Trophoblast cell (in vitro differentiated cells and primary cell): ENCODE data around the gene CELA2B.
"Not testable (repeated sequence)": the region's sequence is repeated elsewhere in the genome, so short reads cannot be mapped to it uniquely, and the experiment has no call there.

Source experiments
- DNase-seq, 2 donors: peaks; one replicate each; pipeline ENCODE4 v3.0.0-alpha.2; 2016
- H2AFZ ChIP-seq: 2 replicates; pipeline ENCODE4 v1.6.1; 2013; ENCODE audit warnings: low read length, moderate library complexity, mild to moderate bottlenecking; ENCODE audit not compliant: insufficient read depth, poor library complexity
- H2AK5ac ChIP-seq: 2 replicates; pipeline ENCODE4 v1.6.1; 2013; ENCODE audit warnings: mild to moderate bottlenecking, low read length
- H2BK120ac ChIP-seq: 2 replicates; pipeline ENCODE4 v1.6.1; 2013; ENCODE audit warnings: low read length, mild to moderate bottlenecking, moderate library complexity; ENCODE audit not compliant: insufficient read depth, poor library complexity
- H2BK12ac ChIP-seq: 2 replicates; pipeline ENCODE4 v1.6.1; 2013; ENCODE audit warnings: mild to moderate bottlenecking, low read length, moderate library complexity
- H2BK5ac ChIP-seq: 2 replicates; pipeline ENCODE4 v1.6.1; 2013; ENCODE audit warnings: low read length, low read depth, moderate library complexity, mild to moderate bottlenecking; ENCODE audit not compliant: poor library complexity
- H3K14ac ChIP-seq: 2 replicates; pipeline ENCODE4 v1.6.1; 2013; ENCODE audit warnings: mild to moderate bottlenecking, low read length
- H3K18ac ChIP-seq: 2 replicates; pipeline ENCODE4 v1.6.1; 2013; ENCODE audit warnings: mild to moderate bottlenecking, low read length
- H3K23ac ChIP-seq: 2 replicates; pipeline ENCODE4 v1.6.1; 2013; ENCODE audit warnings: low read length
- H3K27ac ChIP-seq: 2 replicates; pipeline ENCODE4 v1.5.1; 2013; ENCODE audit warnings: low read depth, mild to moderate bottlenecking, inconsistent platforms, low read length, moderate library complexity
- H3K27me3 ChIP-seq: 2 replicates; pipeline ENCODE4 v1.6.1; 2013; ENCODE audit warnings: inconsistent platforms, mild to moderate bottlenecking, low read length, moderate library complexity; ENCODE audit not compliant: insufficient read depth
- H3K36me3 ChIP-seq, 2 experiments: 1 replicate in 1 of 2; 2 replicates in 1 of 2; pipeline ENCODE4 v1.6.1; 2013; ENCODE audit warnings: low read length in 2 of 2, mild to moderate bottlenecking in 2 of 2, moderate library complexity in 1 of 2; ENCODE audit not compliant: insufficient read depth in 2 of 2, control insufficient read depth in 1 of 2
- H3K4ac ChIP-seq: 2 replicates; pipeline ENCODE4 v1.6.1; 2013; ENCODE audit warnings: low read depth, mild to moderate bottlenecking, low read length, moderate library complexity
- H3K4me1 ChIP-seq, 2 experiments: 1 replicate in 1 of 2; 2 replicates in 1 of 2; pipeline ENCODE4 v1.6.1; 2013; ENCODE audit warnings: low read length in 2 of 2, mild to moderate bottlenecking in 2 of 2, moderate library complexity in 1 of 2; ENCODE audit not compliant: insufficient read depth in 2 of 2, control insufficient read depth in 1 of 2
- H3K4me2 ChIP-seq: 2 replicates; pipeline ENCODE4 v1.6.1; 2013; ENCODE audit warnings: inconsistent platforms, mild to moderate bottlenecking, low read length, moderate library complexity
- H3K4me3 ChIP-seq: 2 replicates; pipeline ENCODE4 v1.5.1; 2013; ENCODE audit warnings: mild to moderate bottlenecking, low read depth, low read length, inconsistent platforms
- H3K79me1 ChIP-seq: one replicate; pipeline ENCODE4 v1.6.1; 2013; ENCODE audit warnings: low read length
- H3K79me2 ChIP-seq: 2 replicates; pipeline ENCODE4 v1.6.1; 2013; ENCODE audit warnings: low read length, mild to moderate bottlenecking; ENCODE audit not compliant: control insufficient read depth, insufficient read depth, poor library complexity
- H3K9ac ChIP-seq: 2 replicates; pipeline ENCODE4 v1.6.1; 2013; ENCODE audit warnings: mild to moderate bottlenecking, low read length
- H3K9me3 ChIP-seq: 2 replicates; pipeline ENCODE4 v1.6.1; 2013; ENCODE audit warnings: low read depth, mild to moderate bottlenecking, control low read depth, inconsistent platforms, low read length; ENCODE audit not compliant: insufficient read depth
- H4K12ac ChIP-seq: 2 replicates; pipeline ENCODE4 v1.6.1; 2013; ENCODE audit warnings: low read depth, mild to moderate bottlenecking, low read length, moderate library complexity
- H4K8ac ChIP-seq: 2 replicates; pipeline ENCODE4 v1.6.1; 2013; ENCODE audit warnings: low read depth, mild to moderate bottlenecking, low read length, moderate library complexity
- H4K91ac ChIP-seq: one replicate; pipeline ENCODE4 v1.6.1; 2013; ENCODE audit warnings: low read depth, mild to moderate bottlenecking, low read length, moderate library complexity
- WGBS: extraction: QIAGEN DNeasy Blood & Tissue Kit; methylation state at CpG from one replicate; pipeline ENCODE4 v1.1.7; 2013; ENCODE audit warnings: missing lambda C conversion rate; ENCODE audit not compliant: insufficient read length, insufficient coverage; ENCODE audit errors: extremely low coverage; 5-methylcytosine and 5-hydroxymethylcytosine counted together

Gene CELA2B

GRCh38 chr1:15482455-15482854, 6.6 kb downstream of the CELA2B start:
- H4K12ac ChIP-seq, H3K14ac ChIP-seq, H2BK120ac ChIP-seq, H3K27ac ChIP-seq, H3K9me3 ChIP-seq, H3K9ac ChIP-seq, H2AK5ac ChIP-seq, H3K27me3 ChIP-seq, H3K4ac ChIP-seq, H3K23ac ChIP-seq, H3K4me2 ChIP-seq, H2AFZ ChIP-seq, H3K4me1 ChIP-seq, H4K8ac ChIP-seq, DNase-seq, H3K18ac ChIP-seq, H3K4me3 ChIP-seq, H2BK12ac ChIP-seq, H4K91ac ChIP-seq, H3K36me3 ChIP-seq, H2BK5ac ChIP-seq, H3K79me2 ChIP-seq, H3K79me1 ChIP-seq: not testable (repeated sequence)
- no CpG with 5 or more reads among the region's 6 CpGs for WGBS

GRCh38 chr1:15482983-15483543, 7.2 kb downstream of the CELA2B start:
- H3K4me1 ChIP-seq, H4K8ac ChIP-seq, H2AK5ac ChIP-seq, H2AFZ ChIP-seq, H3K27ac ChIP-seq, H2BK12ac ChIP-seq, DNase-seq, H2BK120ac ChIP-seq, H4K91ac ChIP-seq, H3K18ac ChIP-seq, H3K4me3 ChIP-seq, H4K12ac ChIP-seq, H3K14ac ChIP-seq, H3K9ac ChIP-seq, H3K36me3 ChIP-seq, H2BK5ac ChIP-seq, H3K4ac ChIP-seq, H3K27me3 ChIP-seq, H3K23ac ChIP-seq, H3K79me2 ChIP-seq, H3K4me2 ChIP-seq, H3K79me1 ChIP-seq, H3K9me3 ChIP-seq: not testable (repeated sequence)
- no CpG with 5 or more reads among the region's 16 CpGs for WGBS

GRCh38 chr1:15483971-15484370, 8.1 kb downstream of the CELA2B start:
- Histone ChIP-seq H2AK5ac (no peak overlapping the region), H4K8ac (no peak overlapping the region), H3K23ac (no peak overlapping the region)

DNA sequence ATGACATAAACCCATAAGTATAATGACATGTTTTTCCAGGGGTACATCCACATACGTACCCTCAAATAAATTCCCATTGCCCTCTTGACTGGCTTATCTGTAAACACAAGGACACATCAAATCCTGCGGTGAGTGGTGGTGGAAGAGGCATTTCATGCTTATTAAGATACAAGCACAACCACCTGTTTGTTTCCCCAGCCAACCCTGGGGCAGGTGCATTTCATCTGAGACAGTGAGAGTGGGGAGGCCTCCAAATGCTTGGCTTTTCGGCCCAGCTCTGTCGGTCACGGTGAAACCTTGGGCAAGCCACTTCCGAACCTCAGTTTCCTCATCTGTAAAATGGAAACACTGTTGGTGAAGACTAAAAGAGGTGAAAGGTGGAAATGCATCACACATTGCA, 8.5 kb downstream of the CELA2B start:
- H3K4ac ChIP-seq, H4K12ac ChIP-seq, H2AFZ ChIP-seq, H2AK5ac ChIP-seq, H3K36me3 ChIP-seq, H3K79me2 ChIP-seq, H3K14ac ChIP-seq, H4K8ac ChIP-seq, H3K4me2 ChIP-seq, H3K4me1 ChIP-seq, H3K23ac ChIP-seq, H2BK12ac ChIP-seq, H2BK5ac ChIP-seq, H4K91ac ChIP-seq, H3K9ac ChIP-seq, H3K79me1 ChIP-seq, DNase-seq, H3K4me3 ChIP-seq, H3K27ac ChIP-seq, H2BK120ac ChIP-seq, H3K9me3 ChIP-seq, H3K27me3 ChIP-seq, H3K18ac ChIP-seq: not testable (repeated sequence)
- no CpG with 5 or more reads among the region's 6 CpGs for WGBS

More at GRCh38 chr1:15483971-15484370, 8.1 kb downstream of the CELA2B start:
- H2BK12ac ChIP-seq = no peak overlapping the region
- no peak overlapping the region for H3K14ac ChIP-seq
- no peaks in the 10 kb centered on the region for H3K4me1 ChIP-seq
- DNase-seq = no peak
- H3K18ac ChIP-seq = no peak overlapping the region
- H4K91ac ChIP-seq = no peak overlapping the region
- H2AFZ ChIP-seq = no peak overlapping the region
- no peaks in the 10 kb centered on the region for H3K79me1 ChIP-seq
- no peak overlapping the region for H3K4me3 ChIP-seq
- peaks cover 1% of the 10 kb centered on the region for H3K9me3 ChIP-seq
- no peaks in the 10 kb centered on the region for H3K79me2 ChIP-seq
- H2BK5ac ChIP-seq = no peak overlapping the region
- no peak overlapping the region for H2BK120ac ChIP-seq
- H3K4me2 ChIP-seq = no peak overlapping the region
- no peaks in the 10 kb centered on the region for H3K27me3 ChIP-seq
- H3K9ac ChIP-seq = no peak overlapping the region
- H3K4ac ChIP-seq = no peak overlapping the region
- H3K27ac ChIP-seq = no peak overlapping the region
- no peak overlapping the region for H4K12ac ChIP-seq
- no peaks in the 10 kb centered on the region for H3K36me3 ChIP-seq
- WGBS = no CpG with 5 or more reads among the region's 2 CpGs
